HG03460 (cell line): ENCODE measurements around the gene FOXN3.

Experiments
- ATAC-seq: cut with Tn5 transposase; IDR thresholded peaks from one replicate; pipeline ENCODE4 v1.9.1; 2021; ENCODE audit not compliant: unreplicated experiment

FOXN3 gene, protein sequence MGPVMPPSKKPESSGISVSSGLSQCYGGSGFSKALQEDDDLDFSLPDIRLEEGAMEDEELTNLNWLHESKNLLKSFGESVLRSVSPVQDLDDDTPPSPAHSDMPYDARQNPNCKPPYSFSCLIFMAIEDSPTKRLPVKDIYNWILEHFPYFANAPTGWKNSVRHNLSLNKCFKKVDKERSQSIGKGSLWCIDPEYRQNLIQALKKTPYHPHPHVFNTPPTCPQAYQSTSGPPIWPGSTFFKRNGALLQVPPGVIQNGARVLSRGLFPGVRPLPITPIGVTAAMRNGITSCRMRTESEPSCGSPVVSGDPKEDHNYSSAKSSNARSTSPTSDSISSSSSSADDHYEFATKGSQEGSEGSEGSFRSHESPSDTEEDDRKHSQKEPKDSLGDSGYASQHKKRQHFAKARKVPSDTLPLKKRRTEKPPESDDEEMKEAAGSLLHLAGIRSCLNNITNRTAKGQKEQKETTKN

DNA sequence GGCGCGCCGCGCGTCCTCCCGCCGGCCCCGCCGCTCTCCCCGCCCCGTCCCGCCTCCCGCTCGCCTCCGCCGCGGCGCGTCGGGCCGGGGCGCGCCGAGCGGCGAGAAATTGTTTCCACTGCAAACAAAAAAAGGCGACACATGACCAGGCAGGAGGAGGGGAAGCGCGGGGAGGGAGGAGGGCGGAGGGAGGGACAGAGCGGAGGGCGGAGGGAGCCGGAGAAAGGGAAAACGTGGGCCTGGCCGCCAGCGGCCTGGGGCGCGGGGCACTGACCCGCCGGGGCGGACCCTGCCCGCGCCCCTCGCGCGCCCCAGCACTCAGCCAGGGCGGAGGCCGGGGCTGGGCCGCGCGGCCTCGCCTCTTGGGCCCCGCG lies at the start of gene FOXN3:
TSS of gene FOXN3 (minus strand) at position 143 of the 374 bp plus-strand sequence. CDS start 4,757 bp downstream, outside the sequence.
- peak; percentile 44 for ATAC-seq

DNA sequence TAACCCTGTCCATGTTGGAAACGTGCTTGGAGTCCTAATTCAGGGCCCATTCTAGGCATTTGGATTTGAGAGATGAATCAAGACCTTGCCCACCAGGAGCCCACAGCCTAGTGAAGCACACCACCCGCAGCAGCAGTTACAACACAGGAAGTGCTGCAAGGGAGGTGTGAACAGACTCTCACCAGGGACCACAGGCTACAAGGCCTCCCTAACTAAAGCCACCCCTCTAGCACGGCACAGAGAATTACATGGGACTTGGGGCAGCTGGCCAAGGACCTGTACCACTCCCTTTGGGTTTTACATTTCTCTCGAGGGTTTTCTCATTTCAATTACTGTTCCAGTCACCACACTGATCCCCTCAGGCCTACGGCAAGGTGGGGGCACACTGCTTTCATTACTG lies 49.5 kb upstream of the FOXN3 start:
- no peak for ATAC-seq

- ATAC-seq = no peak
These were observed 48.8 kb upstream of the FOXN3 start for GRCh38 chr14:89465876-89466275.

- no peak for ATAC-seq
These were observed 44.2 kb upstream of the FOXN3 start for GRCh38 chr14:89461256-89461655.

- no peak for ATAC-seq
These were observed 41.8 kb upstream of the FOXN3 start for GRCh38 chr14:89458713-89459420.

DNA sequence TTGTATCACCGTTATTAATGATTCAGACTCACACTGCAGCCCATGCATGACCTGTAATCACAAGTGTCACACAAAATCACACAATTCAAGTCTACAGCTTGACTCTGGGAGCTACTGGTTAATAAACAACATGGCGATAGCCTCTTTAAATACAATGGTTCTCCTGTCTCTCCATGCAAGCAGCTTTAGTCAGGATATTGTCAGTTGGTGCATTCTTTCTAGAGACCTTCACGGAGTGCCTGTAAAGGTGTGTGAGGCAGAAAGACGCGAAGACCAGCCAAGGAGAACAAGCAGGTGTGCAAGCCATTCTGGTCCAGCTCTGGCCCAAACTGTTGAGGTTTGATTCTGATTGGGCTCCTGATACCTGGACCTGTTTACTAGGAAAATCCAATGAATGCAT lies 40.0 kb upstream of the FOXN3 start:
- no peak for ATAC-seq

GRCh38 chr14:89455412-89455811 lies 38.4 kb upstream of the FOXN3 start:
- no peak for ATAC-seq

DNA sequence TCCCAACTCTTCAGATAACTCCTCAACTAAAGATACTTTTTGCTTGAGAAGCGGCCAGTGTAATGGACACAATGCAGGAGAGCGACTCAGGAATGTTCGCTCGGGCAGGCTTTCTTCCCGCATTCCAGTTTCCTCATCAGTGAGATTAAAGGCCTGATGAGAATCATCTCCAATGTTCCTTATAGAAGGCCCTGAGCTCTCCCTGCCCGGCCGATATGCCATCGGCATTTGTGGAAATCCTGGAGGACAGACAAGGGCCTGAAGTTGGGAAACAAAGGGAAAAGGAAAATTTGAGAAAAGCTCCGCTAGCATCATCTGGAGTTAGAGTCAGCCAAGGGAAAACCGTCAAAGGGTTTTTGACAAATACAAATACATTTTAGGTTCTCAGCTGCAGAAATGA lies 38.0 kb upstream of the FOXN3 start:
- ATAC-seq = no peak

- ATAC-seq = no peak
These were observed 35.2 kb upstream of the FOXN3 start for GRCh38 chr14:89452281-89452680.

DNA sequence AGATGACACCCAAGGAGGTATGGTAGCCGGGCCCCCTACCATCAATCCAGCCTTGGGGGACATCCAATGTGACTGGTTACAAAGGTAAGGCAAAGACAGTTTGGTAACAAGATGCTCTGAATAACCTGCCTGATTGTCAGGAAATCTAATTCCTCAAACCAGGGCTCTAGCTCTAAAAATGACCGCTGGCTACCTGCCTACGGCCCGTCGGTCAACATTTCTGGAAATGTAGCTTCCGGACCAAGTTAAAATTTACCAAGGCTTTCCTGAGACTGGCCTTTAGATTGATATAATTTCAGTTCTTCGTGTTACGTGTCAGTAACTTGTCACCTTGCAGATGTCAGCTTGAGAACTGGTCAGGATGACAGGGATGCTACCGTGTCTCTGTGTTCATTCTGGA lies 34.2 kb upstream of the FOXN3 start:
- no peak for ATAC-seq

DNA sequence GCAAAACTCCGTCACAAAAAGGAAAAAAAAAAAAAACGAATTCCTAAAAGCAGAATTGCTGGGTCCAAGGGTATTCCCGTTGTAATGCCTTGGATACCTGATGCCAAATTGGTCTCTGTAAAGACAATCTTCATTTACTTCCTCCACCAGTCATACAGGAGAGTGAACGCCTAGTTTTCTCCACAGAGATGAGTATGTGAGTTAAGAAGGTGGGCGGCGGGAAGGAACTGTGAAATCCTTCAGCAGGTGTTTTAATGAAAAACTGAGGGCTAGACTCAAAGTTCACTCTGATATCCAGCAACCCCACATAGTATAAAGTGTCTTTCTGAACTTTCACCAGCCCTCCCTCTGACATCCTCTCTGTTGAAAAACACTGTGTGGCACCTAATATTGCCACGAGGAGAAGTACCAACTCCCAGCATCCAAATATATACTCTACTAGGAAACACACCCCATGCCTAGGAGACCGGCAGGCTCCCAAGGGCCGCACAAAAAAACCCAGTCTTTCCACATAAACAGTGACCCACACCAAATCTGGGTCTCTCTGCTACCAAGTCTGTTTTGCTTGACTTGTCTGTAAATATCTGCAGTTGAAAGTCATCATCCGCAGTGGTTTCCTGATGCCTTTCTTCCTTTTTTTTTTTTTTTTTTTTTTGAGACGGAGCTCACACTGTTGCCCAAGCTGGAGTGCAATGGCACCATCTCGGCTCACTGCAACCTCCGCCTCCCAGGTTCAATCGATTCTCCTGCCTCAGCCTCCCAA lies 30.3 kb upstream of the FOXN3 start:
- ATAC-seq = no peak

- ATAC-seq = peak; percentile 56
These were observed 28.4 kb upstream of the FOXN3 start for GRCh38 chr14:89445273-89445973.

- no peak for ATAC-seq
These were observed 27.6 kb upstream of the FOXN3 start for GRCh38 chr14:89444516-89445125.

DNA sequence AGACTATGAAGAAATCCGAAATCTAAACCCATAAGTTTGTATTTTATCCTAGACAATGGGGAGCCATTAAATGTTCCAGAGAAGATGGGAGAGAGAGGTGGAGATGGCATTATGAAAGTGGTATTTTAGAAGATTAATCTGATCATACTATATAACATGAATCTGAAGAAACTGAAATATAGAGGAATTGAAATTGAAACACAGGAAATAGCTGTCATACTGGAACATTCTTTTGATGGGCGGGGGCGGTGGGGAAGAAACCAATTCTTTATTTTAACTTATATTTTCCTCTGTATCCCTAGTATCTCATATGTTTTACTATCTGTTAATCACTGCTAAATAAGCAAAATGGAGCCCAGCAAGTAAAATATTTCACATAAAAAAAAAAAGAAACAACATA lies 27.0 kb upstream of the FOXN3 start:
- no peak for ATAC-seq

- ATAC-seq = no peak
These were observed 26.1 kb upstream of the FOXN3 start for GRCh38 chr14:89443042-89443629.

DNA sequence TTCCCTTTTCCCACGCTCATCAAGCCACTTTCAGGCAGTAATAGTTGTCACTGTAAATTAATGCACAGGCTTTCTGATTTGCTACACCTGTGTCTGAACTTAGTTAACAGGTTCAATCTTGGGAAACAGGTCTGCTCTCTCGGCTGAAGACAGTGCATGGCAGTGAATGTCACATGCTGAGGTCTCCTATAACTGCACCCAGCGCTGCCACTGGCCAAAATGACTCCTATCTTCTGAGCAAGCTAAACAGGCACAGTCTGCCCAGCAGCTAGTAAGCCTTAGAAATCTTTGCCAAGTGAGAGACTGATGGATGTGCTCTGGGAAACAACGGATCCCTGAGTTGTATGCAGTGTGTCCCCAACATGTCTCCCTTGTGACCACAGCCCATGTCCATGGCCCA lies 25.2 kb upstream of the FOXN3 start:
- no peak for ATAC-seq

GRCh38 chr14:89440986-89441909 lies 24.2 kb upstream of the FOXN3 start:
- ATAC-seq = no peak

DNA sequence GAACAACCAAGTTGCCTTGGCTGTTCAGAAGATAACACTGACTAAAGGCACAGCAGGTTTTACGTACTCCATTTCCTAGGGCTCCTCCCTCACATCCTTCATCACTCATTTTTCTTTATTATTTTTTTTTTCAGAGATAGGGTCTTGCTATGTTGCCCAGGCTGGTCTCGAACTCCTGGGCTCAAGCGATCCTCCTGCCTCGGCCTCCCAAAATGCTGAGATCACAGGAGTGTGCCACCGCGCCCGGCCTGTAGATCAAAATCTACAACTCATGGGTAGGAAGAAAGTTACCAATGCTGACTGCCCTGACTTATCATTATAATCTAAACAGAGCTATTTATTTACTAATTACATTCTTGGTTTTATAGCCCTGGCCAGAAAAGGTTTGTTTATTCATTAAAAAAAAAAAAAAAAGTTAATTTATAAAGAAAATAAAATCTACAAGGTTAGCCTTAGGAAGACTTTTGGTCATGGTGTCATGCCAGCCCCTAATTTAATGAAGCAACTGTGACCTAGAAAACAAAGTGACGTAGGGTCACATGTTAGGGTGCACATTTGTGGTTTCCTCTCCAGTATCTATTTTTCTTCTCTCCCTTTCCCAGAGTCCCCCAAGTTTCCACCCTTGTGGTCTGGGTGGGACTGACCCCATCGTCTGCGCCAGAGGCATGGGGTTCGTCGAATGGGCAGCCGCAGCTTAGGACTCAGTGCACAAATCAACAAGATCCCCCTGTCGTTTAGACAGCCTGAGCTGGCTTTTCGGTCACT lies 19.0 kb upstream of the FOXN3 start:
- ATAC-seq = no peak
